ENCODE data around the gene ZFHX2.

DNA sequence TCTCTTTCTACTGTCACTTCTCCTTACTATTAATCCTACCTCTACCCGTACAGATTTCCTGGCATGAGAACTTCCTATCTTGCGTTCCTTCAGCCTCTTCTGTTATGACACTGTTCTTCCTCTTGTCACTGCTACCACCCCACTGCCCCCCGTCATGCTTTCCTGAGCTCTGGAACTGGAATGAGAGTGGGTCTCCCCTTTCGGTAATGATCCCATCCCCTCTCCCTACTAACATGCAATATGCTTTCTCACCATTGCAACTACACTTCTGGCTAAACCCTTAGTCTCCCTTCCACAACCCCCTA lies 20.9 kb upstream of the ZFHX2 start:
- TF ChIP-seq, protein P1, sequence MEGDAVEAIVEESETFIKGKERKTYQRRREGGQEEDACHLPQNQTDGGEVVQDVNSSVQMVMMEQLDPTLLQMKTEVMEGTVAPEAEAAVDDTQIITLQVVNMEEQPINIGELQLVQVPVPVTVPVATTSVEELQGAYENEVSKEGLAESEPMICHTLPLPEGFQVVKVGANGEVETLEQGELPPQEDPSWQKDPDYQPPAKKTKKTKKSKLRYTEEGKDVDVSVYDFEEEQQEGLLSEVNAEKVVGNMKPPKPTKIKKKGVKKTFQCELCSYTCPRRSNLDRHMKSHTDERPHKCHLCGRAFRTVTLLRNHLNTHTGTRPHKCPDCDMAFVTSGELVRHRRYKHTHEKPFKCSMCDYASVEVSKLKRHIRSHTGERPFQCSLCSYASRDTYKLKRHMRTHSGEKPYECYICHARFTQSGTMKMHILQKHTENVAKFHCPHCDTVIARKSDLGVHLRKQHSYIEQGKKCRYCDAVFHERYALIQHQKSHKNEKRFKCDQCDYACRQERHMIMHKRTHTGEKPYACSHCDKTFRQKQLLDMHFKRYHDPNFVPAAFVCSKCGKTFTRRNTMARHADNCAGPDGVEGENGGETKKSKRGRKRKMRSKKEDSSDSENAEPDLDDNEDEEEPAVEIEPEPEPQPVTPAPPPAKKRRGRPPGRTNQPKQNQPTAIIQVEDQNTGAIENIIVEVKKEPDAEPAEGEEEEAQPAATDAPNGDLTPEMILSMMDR (IDR thresholded peaks at IDR 0.05): no peak
- no peak for TF ChIP-seq POLR2AphosphoS5 (IDR thresholded peaks at IDR 0.05; ENCODE audit: insufficient read depth in 1 of 2, low read depth in 1 of 2)

All from vagina (tissue), 2 donors.